PC-3 (cell line): ENCODE data around the gene SP140.

ENCODE experiments used
- CTCF ChIP-seq: fragments of 300-600 bp; sonication (generic); conservative IDR thresholded peaks from 2 replicates; pipeline ENCODE4 v1.5.1; 2017; ENCODE audit warnings: antibody characterized with exemption, low read depth, mild to moderate bottlenecking, low read length
- EZH2 ChIP-seq: fragments of 300-600 bp; sonication (generic); IDR thresholded peaks from one replicate; pipeline ENCODE4 v1.6.1; 2017; ENCODE audit warnings: antibody characterized with exemption, mild to moderate bottlenecking, low read length; ENCODE audit not compliant: unreplicated experiment

DNA sequence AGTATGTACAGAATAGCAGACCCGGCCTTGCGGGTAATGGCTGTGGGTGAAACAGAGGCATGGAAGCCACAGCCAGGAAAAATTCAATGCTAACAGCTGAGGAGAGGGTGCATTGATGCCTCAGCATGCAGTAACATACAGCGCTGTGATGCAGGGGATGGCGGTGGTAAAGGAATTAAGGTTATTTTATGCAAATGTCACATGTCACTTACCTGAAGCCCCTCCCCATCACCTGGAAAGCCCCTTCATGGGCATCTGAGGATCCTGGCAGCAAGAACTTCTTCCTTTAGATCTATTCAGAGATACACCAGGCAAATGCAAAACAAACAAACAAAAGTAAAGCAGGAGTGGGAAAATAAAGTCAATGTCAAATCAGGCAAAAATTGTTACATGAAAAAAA is 4.0 kb upstream of the SP140 start:
- TF ChIP-seq CTCF (no peak), EZH2 (no peak)
